NOMO-1 treated with DMSO at 0.1 percent for 48 hours (cell line): ENCODE measurements around the gene PLA2G2E.
A peak's percentile ranks its signal among the peaks of the same experiment; 100 is the strongest.

Experiments
- DNase-seq: peaks from one replicate; lab custom pipeline; 2025; ENCODE audit not compliant: unreplicated experiment; lab: John Stamatoyannopoulos, UW

Gene PLA2G2E, protein sequence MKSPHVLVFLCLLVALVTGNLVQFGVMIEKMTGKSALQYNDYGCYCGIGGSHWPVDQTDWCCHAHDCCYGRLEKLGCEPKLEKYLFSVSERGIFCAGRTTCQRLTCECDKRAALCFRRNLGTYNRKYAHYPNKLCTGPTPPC

GRCh38 chr1:19923137-19923952 lies at the start of gene PLA2G2E:
TSS of gene PLA2G2E (minus strand) at chr1:19923617. CDS start at chr1:19923559, 58 bp downstream.
- no peak for DNase-seq

GRCh38 chr1:19971664-19972063 lies 48.2 kb upstream of the PLA2G2E start:
- no peak for DNase-seq

- peak; percentile 18 for DNase-seq
Measured at GRCh38 chr1:19969898-19970660, 46.7 kb upstream of the PLA2G2E start.

DNA sequence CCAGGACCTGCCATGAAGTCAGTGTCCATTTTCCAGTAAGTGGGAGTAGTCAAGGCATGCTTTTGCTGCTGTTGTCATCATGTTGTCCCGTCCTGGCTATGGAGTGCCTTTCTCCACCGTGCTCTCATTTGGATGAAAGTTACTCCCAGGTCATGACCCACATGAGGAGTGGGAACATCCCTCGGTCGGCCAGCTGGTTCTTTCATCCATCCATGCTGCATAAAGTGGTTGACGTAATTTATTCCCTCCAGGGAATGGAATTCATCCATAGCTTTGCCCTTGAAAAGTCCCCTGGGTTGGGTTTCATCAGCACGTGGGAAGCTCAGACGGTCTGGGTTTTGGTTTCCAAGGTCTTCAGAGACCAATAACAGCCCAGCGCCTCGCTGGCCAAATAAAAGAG lies 44.4 kb upstream of the PLA2G2E start:
- no peak for DNase-seq

DNA sequence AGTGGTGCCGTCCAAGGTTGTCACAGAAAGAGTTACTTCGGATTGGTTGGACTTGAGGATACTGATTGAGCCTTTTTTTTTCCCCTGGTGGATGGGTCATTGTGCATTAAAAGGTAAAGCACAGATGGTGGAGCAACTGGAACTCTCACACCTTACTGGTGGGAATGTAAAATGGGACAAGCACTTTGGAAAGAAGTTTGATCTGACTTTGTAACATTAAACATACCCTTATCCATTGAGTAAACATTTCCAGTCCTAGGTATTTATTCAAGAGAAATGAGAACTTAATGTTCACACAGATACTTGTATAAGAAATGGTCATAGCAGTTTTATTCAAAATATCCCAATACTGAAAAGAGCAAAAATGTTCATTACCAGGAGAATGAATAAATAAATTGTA lies 41.1 kb upstream of the PLA2G2E start:
- no peak for DNase-seq

- DNase-seq, result no peak
Measured at GRCh38 chr1:19963636-19964035, 40.2 kb upstream of the PLA2G2E start.

GRCh38 chr1:19960591-19960990 lies 37.2 kb upstream of the PLA2G2E start:
- no peak for DNase-seq

- DNase-seq, result no peak
Measured at GRCh38 chr1:19957779-19958178, 34.4 kb upstream of the PLA2G2E start.

GRCh38 chr1:19955534-19956170 lies 32.2 kb upstream of the PLA2G2E start:
- DNase-seq, result peak; percentile 87

DNA sequence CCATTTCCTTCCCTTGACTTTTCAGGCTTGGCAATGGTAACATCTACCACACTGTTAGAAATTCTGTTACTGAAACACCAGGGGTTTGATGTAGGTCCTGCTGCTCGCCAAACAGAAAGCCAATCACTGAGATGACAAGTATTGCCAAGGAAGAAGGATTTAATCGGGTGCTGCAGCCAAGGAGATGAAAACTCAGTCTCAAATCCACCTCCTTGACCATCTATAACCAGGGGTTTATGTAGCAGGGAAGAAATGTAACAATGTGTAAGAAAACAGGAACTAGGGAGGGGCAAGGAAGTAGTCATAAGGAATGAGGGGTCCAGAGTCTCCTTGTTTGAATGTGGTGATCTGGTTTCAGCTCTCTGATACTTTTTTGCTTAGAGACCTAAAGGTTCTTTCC lies 30.6 kb upstream of the PLA2G2E start:
- DNase-seq, result no peak

DNA sequence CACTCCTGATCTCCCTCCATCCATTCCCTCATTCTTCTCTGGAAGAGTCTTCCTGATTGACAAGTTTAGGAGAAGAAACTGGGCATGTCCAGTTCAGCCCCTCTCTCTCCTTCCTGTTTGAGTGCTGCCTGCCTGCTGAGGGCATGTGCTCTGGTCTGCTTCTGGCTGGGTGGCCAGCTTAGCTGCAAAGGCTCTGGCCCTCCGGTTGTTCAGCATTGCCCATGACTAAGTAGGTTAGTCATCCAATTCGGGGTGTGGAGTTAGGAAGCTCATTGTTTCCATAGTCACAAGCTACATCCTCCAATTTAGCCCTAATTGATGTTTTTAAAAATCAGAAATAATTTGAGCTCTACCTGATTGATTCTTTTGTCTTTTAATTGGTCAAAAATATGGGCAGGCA lies 25.6 kb upstream of the PLA2G2E start:
- DNase-seq, result no peak

DNA sequence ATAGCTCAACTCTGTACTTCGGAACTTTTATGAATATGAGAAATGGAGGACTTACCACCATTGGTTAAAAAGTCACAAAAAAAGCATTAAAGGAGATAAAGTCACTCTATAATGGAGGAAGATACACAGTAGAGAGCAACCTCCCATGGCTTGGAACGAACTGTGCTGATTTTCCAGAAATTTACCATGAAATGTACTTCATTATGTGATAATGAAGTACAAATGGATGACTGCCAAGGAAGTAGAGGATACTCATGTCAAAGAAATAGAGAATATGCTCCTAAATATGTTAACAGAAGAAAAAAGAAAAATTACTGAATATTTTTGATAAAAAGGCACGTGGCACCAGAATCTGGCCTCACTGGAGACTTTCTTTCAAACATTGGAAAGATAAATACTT lies 23.6 kb upstream of the PLA2G2E start:
- no peak for DNase-seq

DNA sequence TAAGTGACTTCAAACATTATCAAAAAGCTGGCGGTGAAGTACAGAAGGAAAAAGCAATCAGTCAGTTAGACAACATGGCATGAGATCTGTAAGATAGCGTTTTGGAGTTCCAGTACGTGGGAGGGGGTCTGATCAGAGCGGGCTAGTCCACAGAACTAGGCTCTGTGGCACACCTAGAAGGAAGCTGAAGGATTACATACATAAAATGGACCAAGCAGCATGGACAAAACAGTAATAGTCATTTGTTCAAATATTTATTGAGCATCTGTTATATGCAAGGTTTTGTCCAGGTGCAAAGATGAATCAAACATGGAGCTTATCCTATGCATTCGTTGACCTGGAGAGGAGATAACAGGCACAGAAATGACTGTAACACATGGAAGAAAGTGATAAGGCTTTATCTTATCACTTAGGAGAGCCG lies 22.9 kb upstream of the PLA2G2E start:
- DNase-seq, result no peak

GRCh38 chr1:19945914-19946313 lies 22.5 kb upstream of the PLA2G2E start:
- no peak for DNase-seq

GRCh38 chr1:19942657-19943056 lies 19.2 kb upstream of the PLA2G2E start:
- DNase-seq, result no peak

- no peak for DNase-seq
Measured at GRCh38 chr1:19942088-19942487, 18.7 kb upstream of the PLA2G2E start.

DNA sequence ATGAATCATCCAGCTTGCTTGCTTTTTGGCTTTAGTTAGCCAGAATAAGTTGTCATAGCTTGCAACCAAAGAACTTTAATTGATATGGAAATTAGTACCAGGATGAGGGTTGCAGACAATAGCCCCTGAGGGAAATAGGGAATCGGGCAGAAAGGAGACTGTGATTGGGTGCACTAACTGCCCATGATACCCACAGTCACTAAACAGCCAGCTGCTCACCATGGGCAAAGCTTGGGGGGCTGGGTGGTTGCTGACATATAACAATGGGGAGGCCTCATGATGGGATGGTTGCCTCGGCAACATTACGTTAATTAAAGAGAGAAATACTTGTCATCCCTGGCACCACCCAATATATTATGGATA lies 17.8 kb upstream of the PLA2G2E start:
- DNase-seq, result no peak

GRCh38 chr1:19940486-19941205 lies 17.2 kb upstream of the PLA2G2E start:
- no peak for DNase-seq

DNA sequence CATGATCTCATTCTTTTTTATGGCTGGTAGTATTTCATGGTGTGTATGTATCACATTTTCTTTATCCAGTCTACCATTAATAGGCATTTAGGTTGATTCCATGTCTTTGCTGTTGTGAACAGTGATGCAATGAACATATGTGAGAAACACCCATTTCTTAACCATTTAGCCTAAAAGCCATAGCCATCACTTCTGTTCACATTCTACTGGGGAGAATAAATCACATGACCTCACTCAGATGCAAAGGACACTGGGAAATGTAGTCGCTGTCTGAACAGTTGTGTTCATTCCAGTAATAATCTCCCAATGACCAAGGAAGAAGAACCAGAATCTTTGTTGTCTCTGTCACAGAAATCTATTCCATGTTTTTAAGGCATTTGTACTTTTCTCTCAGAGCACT lies 15.1 kb upstream of the PLA2G2E start:
- DNase-seq, result no peak

DNA sequence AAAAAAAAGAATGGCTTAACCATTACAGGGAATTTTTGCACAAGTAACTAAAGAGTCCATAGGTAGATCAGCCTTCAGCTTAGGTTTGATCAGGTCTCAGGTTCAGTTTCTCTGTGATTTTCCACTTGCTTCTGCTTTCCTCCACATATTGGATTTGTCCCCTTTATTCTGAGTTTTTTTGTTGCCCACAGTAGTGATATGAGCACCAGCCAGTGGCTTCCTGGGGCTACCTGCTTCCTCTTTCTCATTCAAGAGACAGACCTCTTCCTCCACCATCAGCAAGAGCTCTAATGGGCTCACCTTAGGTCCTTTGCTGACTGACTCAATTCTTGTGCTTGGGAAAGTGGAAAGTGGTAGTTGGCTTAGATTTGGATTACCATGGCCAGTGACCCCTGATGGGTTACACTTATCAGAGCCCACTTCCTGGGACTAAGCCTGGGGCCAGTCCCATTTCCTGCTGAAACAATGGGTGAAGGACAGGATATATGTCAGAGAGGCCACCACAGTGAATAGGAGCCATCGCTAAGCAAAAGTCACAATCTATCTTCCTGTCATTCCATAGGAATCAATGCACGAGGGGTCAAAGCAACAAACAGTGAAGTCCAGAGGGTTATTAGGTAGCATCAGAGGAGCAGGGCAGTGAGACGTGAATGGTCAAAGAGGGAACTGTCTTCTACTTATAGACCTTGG lies 12.8 kb upstream of the PLA2G2E start:
- peak; percentile 45 for DNase-seq
